NT2/D1 (cell line): Measurements from ENCODE around the gene ADAM17.

Experiments
- SUZ12 ChIP-seq: IDR thresholded peaks from 2 replicates; pipeline ENCODE4 v1.6.1; 2011; ENCODE audit not compliant: insufficient read length, insufficient read depth; ENCODE audit errors: extremely low read depth
- YY1 ChIP-seq: IDR thresholded peaks from 2 replicates; pipeline ENCODE4 v1.6.1; 2011; ENCODE audit not compliant: insufficient read length, insufficient read depth
- ZNF274 ChIP-seq: IDR thresholded peaks from 2 replicates; pipeline ENCODE4 v1.6.1; 2011; ENCODE audit warnings: mild to moderate bottlenecking, low read depth, low read length

GRCh38 chr2:9497017-9497416 is 58.6 kb downstream of the ADAM17 start:
- TF ChIP-seq ZNF274 (no peak), YY1 (no peak), SUZ12 (no peak)
